HepG2 (cell line): Measurements from ENCODE around the gene SUSD4. TPM values are rescaled to one million over a fixed set of nuclear protein-coding genes. Genes with fewer than 3 reads are reported as not detected.

ENCODE experiments used
- ATAC-seq: fragments of 200-7000 bp; cut with Tn5 transposase; 3 replicates; pipeline ENCODE4 v1.9.1; 2020; ENCODE audit warnings: mild to moderate bottlenecking, moderate library complexity
- BruUV-seq: library from RNA; stranded (reverse); fragments of 400-500 nt; replicated peaks from 2 replicates; lab custom pipeline; 2021; lab: Mats Ljungman, UMichigan
- CTCF ChIA-PET: fragments of 300-600 bp; formaldehyde crosslinking; extraction: SDS; loops from one replicate; lab custom pipeline; 2021; ENCODE audit warnings: low total read pairs, inconsistent platforms, low intra/inter-chr PET ratio; lab: Yijun Ruan, JAX
- POLR2A ChIA-PET: fragments of 350-600 bp; sonication (Branson Sonifier 250); formaldehyde crosslinking; loops from one replicate; lab custom pipeline; 2020; ENCODE audit warnings: antibody characterized with exemption, inconsistent platforms; lab: Yijun Ruan, JAX
- DNase-seq: peaks from one replicate; pipeline ENCODE4 v3.0.0-alpha.2; 2015; ENCODE audit warnings: low spot score
- FAIRE-seq: peaks from 3 replicates; lab custom pipeline; 2011; peaks lifted over from hg19 to GRCh38; lab: Jason Lieb, UNC
- H2AFZ ChIP-seq: one replicate; pipeline ENCODE4 v1.6.1; 2011; ENCODE audit warnings: low read length, inconsistent platforms
- H3K27ac ChIP-seq: fragments of 300-600 bp; 3 replicates; pipeline ENCODE4 v1.8.0; 2011; ENCODE audit warnings: mixed run types, mild to moderate bottlenecking, mixed read lengths, low read length, inconsistent platforms; ENCODE audit not compliant: insufficient read depth; ENCODE audit errors: extremely low read length
- H3K27me3 ChIP-seq, 2 experiments: fragments of 200-600 bp in 1 of 2; 2 replicates in 1 of 2; 3 replicates in 1 of 2; pipeline versions ENCODE4 v1.6.0 to v1.8.0; 2011; ENCODE audit warnings: low read length in 2 of 2, mild to moderate bottlenecking in 2 of 2, moderate library complexity in 2 of 2, inconsistent platforms in 1 of 2; ENCODE audit not compliant: insufficient read depth in 2 of 2, control insufficient read depth in 1 of 2
- H3K36me3 ChIP-seq, 2 experiments: fragments of 200-600 bp in 1 of 2; replicated peaks in 1 of 2; 2 replicates in 1 of 2; 3 replicates in 1 of 2; pipeline versions ENCODE4 v1.5.1 to v1.8.0; 2011; ENCODE audit warnings: low read length in 2 of 2, inconsistent platforms in 1 of 2; ENCODE audit not compliant: insufficient read depth in 2 of 2, control insufficient read depth in 1 of 2
- H3K4me1 ChIP-seq: 2 replicates; pipeline ENCODE4 v1.5.1; 2012; ENCODE audit warnings: low read length, inconsistent platforms; ENCODE audit not compliant: insufficient read depth
- H3K4me2 ChIP-seq: 2 replicates; pipeline ENCODE4 v1.6.0; 2011; ENCODE audit warnings: low read depth, low read length, inconsistent platforms
- H3K4me3 ChIP-seq, 3 experiments: fragments of 200-600 bp in 1 of 3; sonication (generic), shearing (Covaris generic) in 1 of 3; replicated peaks in 1 of 3; 2 replicates each; pipeline ENCODE4 v1.5.1; 2011 to 2016; ENCODE audit warnings: low read length in 3 of 3, inconsistent platforms in 2 of 3, low read depth in 2 of 3, mild to moderate bottlenecking in 2 of 3, control low read depth in 1 of 3, mixed read lengths in 1 of 3; ENCODE audit not compliant: insufficient read depth in 1 of 3
- H3K79me2 ChIP-seq: one replicate; pipeline ENCODE4 v1.6.1; 2011; ENCODE audit warnings: low read length, inconsistent platforms; ENCODE audit not compliant: insufficient read depth
- H3K9ac ChIP-seq: 2 replicates; pipeline ENCODE4 v1.6.0; 2011; ENCODE audit warnings: mild to moderate bottlenecking, low read depth, low read length, inconsistent platforms; ENCODE audit not compliant: insufficient read depth
- H3K9me3 ChIP-seq: 2 replicates; pipeline ENCODE4 v1.5.1; 2012; ENCODE audit warnings: mild to moderate bottlenecking, low read length
- H4K20me1 ChIP-seq: 2 replicates; pipeline ENCODE4 v1.6.0; 2011; ENCODE audit warnings: inconsistent platforms, mild to moderate bottlenecking, low read length, moderate library complexity; ENCODE audit not compliant: insufficient read depth
- KDM2A ChIP-seq: sonication (generic); formaldehyde crosslinking; IDR thresholded peaks from 2 replicates; pipeline ENCODE4 v1.4.0; 2020; ENCODE audit warnings: low read depth, missing genetic modification reagents, borderline replicate concordance
- NFRKB ChIP-seq: fragments of 450-650 bp; IDR thresholded peaks from 2 replicates; pipeline ENCODE4 v1.6.1; 2017
- PATZ1 ChIP-seq: sonication (generic); formaldehyde crosslinking; IDR thresholded peaks from 2 replicates; pipeline ENCODE4 v1.4.0; 2020; ENCODE audit warnings: missing genetic modification reagents
- RBFOX2 ChIP-seq: fragments of 200-400 bp; formaldehyde crosslinking; IDR thresholded peaks from 2 replicates; pipeline ENCODE4 v1.6.1; 2017; ENCODE audit warnings: low read depth, mild to moderate bottlenecking, low read length
- SIX4 ChIP-seq: sonication (generic); formaldehyde crosslinking; IDR thresholded peaks from 2 replicates; pipeline ENCODE4 v1.4.0; 2020; ENCODE audit warnings: missing genetic modification reagents
- YEATS2 ChIP-seq: sonication (generic); formaldehyde crosslinking; IDR thresholded peaks from 2 replicates; pipeline ENCODE4 v1.4.0; 2020; ENCODE audit warnings: missing genetic modification reagents, borderline replicate concordance
- ZNF256 ChIP-seq: sonication (generic); formaldehyde crosslinking; conservative IDR thresholded peaks from 2 replicates; pipeline ENCODE4 v1.4.0; 2020; ENCODE audit warnings: missing genetic modification reagents
- ZNF263 ChIP-seq: sonication (generic); formaldehyde crosslinking; IDR thresholded peaks from 2 replicates; pipeline ENCODE4 v1.4.0; 2020; ENCODE audit warnings: missing genetic modification reagents
- ZNF274 ChIP-seq: sonication (generic); formaldehyde crosslinking; IDR thresholded peaks from 2 replicates; pipeline ENCODE4 v1.5.1; 2020; ENCODE audit warnings: mild to moderate bottlenecking, missing genetic modification reagents
- ZNF33A ChIP-seq: sonication (generic); formaldehyde crosslinking; IDR thresholded peaks from 2 replicates; pipeline ENCODE4 v1.5.1; 2020; ENCODE audit warnings: missing genetic modification reagents, mild to moderate bottlenecking, moderate library complexity, borderline replicate concordance
- WGBS: methylation state at CpG from one replicate; pipeline ENCODE4 v1.1.6; 2017; ENCODE audit warnings: low lambda C conversion rate; 5-methylcytosine and 5-hydroxymethylcytosine counted together
- in situ Hi-C: cut with HindIII; loops from 2 replicates; pipeline ENCODE4 v1.10.0; 2017; ENCODE audit warnings: low pct_unique_long_range_greater_than_20kb; ENCODE audit not compliant: extremely low pct_ligation_motif_present
- intact Hi-C: fragments of 100-400 bp; cut with micrococcal nuclease; formaldehyde crosslinking; loops from one replicate; pipeline ENCODE4 v1.10.0; 2022; ENCODE audit not compliant: unreplicated experiment
- polyA plus RNA-seq, 8 experiments: library from polyadenylated mRNA; depleted of rRNA in 3 of 8; stranded (reverse) in 7 of 8; unstranded in 1 of 8; fragments of >200 nt; fragmentation: Illumina TruSeq in 4 of 8; extraction: Trizol in 4 of 8; gene quantifications; 2 replicates each; pipeline versions ENCODE4 v1.2.1 to v1.2.3, GENCODE V29; 2011 to 2016; ENCODE audit warnings: low read depth in 4 of 8, missing spikeins in 1 of 8, mixed read lengths in 1 of 8; ENCODE audit not compliant: insufficient read depth in 1 of 8
- total RNA-seq, 5 experiments: library from RNA; depleted of rRNA; stranded (reverse); fragments of >200 nt; fragmentation: Illumina TruSeq; extraction: Trizol; gene quantifications; 2 replicates each; pipeline ENCODE4 v1.2.3, GENCODE V29; 2016; ENCODE audit warnings: low read depth in 1 of 5
- TF ChIP-seq, protein P1 (sequence below): sonication (generic); formaldehyde crosslinking; conservative IDR thresholded peaks from 2 replicates; pipeline ENCODE4 v1.8.0; 2022; ENCODE audit warnings: missing genetic modification reagents

The SUSD4 gene
- total and polyA plus RNA-seq, 2 of the 13 experiments (the other 11 are each of a cell fraction or from before 2014, with no cell fraction given): not detected

DNA sequence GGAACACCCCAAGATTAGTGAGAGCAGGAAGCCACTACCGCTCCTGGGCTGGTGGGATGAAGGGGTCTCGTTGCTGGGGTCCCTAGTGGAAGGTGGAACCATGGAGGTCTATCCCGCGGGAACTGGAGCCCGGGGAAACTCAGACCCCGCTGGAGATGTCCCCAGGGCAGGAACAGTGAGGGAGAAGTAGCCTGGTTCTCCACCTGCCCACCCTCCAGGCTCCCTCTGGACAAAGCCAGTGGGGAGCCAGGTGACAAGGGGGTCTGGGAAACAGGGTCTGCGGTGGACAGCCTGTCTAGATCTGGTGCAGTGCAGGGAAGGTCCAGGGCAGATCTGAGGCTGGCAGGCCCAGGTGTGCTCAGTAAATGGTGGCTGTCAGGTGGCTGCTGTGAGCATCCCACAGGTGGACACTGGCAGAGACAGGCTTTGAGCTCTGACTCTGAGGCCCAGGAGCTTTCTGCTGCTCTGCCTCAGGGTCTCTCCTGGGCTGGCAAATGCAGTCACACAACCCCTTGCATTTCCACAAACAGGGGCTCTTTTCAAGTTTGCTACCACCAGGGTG lies 132.9 kb downstream of the SUSD4 start (continued):
- TF ChIP-seq, protein P1, sequence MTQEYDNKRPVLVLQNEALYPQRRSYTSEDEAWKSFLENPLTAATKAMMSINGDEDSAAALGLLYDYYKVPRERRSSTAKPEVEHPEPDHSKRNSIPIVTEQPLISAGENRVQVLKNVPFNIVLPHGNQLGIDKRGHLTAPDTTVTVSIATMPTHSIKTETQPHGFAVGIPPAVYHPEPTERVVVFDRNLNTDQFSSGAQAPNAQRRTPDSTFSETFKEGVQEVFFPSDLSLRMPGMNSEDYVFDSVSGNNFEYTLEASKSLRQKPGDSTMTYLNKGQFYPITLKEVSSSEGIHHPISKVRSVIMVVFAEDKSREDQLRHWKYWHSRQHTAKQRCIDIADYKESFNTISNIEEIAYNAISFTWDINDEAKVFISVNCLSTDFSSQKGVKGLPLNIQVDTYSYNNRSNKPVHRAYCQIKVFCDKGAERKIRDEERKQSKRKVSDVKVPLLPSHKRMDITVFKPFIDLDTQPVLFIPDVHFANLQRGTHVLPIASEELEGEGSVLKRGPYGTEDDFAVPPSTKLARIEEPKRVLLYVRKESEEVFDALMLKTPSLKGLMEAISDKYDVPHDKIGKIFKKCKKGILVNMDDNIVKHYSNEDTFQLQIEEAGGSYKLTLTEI (CRISPR knock-in tag): no peak
- no peak for TF ChIP-seq PATZ1

- H3K27ac ChIP-seq: no peak overlapping the region
- no peak for FAIRE-seq
- no peak overlapping the region for H3K9ac ChIP-seq
- TF ChIP-seq YEATS2 (CRISPR knock-in tag): no peak
- TF ChIP-seq SIX4 (CRISPR knock-in tag): no peak
- no peak for TF ChIP-seq ZNF274
- TF ChIP-seq NFRKB: no peak
- no peak for TF ChIP-seq RBFOX2
- no peak for TF ChIP-seq ZNF263
- no peak for TF ChIP-seq ZNF33A (CRISPR knock-in tag)
- TF ChIP-seq KDM2A (CRISPR knock-in tag): no peak
- TF ChIP-seq ZNF256 (CRISPR knock-in tag): no peak
- 40% methylated on average over 10 of the region's 11 CpGs for WGBS
- no peaks in the 10 kb centered on the region for H3K79me2 ChIP-seq
- H3K4me2 ChIP-seq: no peak overlapping the region
- H2AFZ ChIP-seq: no peak overlapping the region
- in situ Hi-C loops (no loop called here), intact Hi-C loops (no loop called here)
- no peaks in the 10 kb centered on the region for H3K4me1 ChIP-seq
- no peaks in the 10 kb centered on the region for H3K36me3 ChIP-seq
- no peak overlapping the region for H3K4me3 ChIP-seq
- no peaks in the 10 kb centered on the region for H3K9me3 ChIP-seq
- H4K20me1 ChIP-seq: no peaks in the 10 kb centered on the region
- no peak for ATAC-seq
- no peak for DNase-seq
- no TSS peak for BruUV-seq
- peaks cover 0 to 2% of the 10 kb centered on the region in 2 experiments; a peak in 2 of 5 replicates for H3K27me3 ChIP-seq
- POLR2A ChIA-PET: no interaction called here
- CTCF ChIA-PET: no interaction called here
These were observed 133.7 kb downstream of the SUSD4 start for GRCh38 chr1:223230161-223230881.
